Neutrophil (primary cell): ENCODE data around the gene STIM1.

Experiments used
- H3K27ac ChIP-seq: fragments of 200-600 bp; sonication (generic); 2 replicates; pipeline ENCODE4 v1.5.1; 2016; ENCODE audit warnings: mild to moderate bottlenecking, moderate library complexity
- H3K27me3 ChIP-seq: fragments of 200-600 bp; sonication (generic); 2 replicates; pipeline ENCODE4 v1.6.0; 2016; ENCODE audit warnings: mild to moderate bottlenecking
- H3K36me3 ChIP-seq: fragments of 200-600 bp; sonication (generic); 2 replicates; pipeline ENCODE4 v1.5.1; 2017
- H3K4me1 ChIP-seq, 2 experiments: fragments of 200-600 bp in 1 of 2; sonication (generic) in 1 of 2; 1 replicate in 1 of 2; 2 replicates in 1 of 2; pipeline versions ENCODE4 v1.5.1 to v1.6.1; 2013 to 2016; ENCODE audit warnings: low read depth in 1 of 2, low read length in 1 of 2, mild to moderate bottlenecking in 1 of 2, moderate library complexity in 1 of 2; ENCODE audit not compliant: control insufficient read depth in 1 of 2, insufficient read depth in 1 of 2
- H3K4me3 ChIP-seq, 2 experiments: fragments of 200-600 bp in 1 of 2; sonication (generic) in 1 of 2; 1 replicate in 1 of 2; 2 replicates in 1 of 2; pipeline ENCODE4 v1.5.1; 2013 to 2016; ENCODE audit warnings: low read depth in 1 of 2, low read length in 1 of 2, mild to moderate bottlenecking in 1 of 2, moderate library complexity in 1 of 2
- H3K9me3 ChIP-seq: fragments of 200-600 bp; sonication (generic); 2 replicates; pipeline ENCODE4 v1.5.1; 2016
- CTCF ChIP-seq: fragments of 200-600 bp; sonication (generic); IDR thresholded peaks from 2 replicates; pipeline ENCODE4 v1.5.1; 2016; ENCODE audit warnings: antibody characterized with exemption

STIM1 gene

GRCh38 chr11:3990406-3990805 is 134.9 kb downstream of the STIM1 start:
- no peaks in the 10 kb centered on the region for H3K36me3 ChIP-seq
- TF ChIP-seq CTCF, result no peak
- no peaks in the 10 kb centered on the region for H3K27me3 ChIP-seq
- no peak overlapping the region for H3K4me3 ChIP-seq
- no peak overlapping the region for H3K27ac ChIP-seq
- H3K9me3 ChIP-seq, result no peaks in the 10 kb centered on the region
- H3K4me1 ChIP-seq, result peaks cover 0 to 2% of the 10 kb centered on the region in 2 experiments

- TF ChIP-seq CTCF, result no peak
- Histone ChIP-seq H3K27me3 (no peaks in the 10 kb centered on the region), H3K36me3 (no peaks in the 10 kb centered on the region), H3K4me3 (no peak overlapping the region), H3K27ac (no peak overlapping the region), H3K9me3 (no peaks in the 10 kb centered on the region), H3K4me1 (no peaks in the 10 kb centered on the region)
Observed at GRCh38 chr11:3992964-3993363, 137.5 kb downstream of the STIM1 start.

- Histone ChIP-seq H3K4me3 (no peak overlapping the region), H3K9me3 (no peaks in the 10 kb centered on the region), H3K4me1 (no peaks in the 10 kb centered on the region), H3K27me3 (no peaks in the 10 kb centered on the region), H3K36me3 (no peaks in the 10 kb centered on the region), H3K27ac (no peak overlapping the region)
- no peak for TF ChIP-seq CTCF
Observed at GRCh38 chr11:3994030-3994640, 138.7 kb downstream of the STIM1 start.

GRCh38 chr11:3995307-3995706 is 139.8 kb downstream of the STIM1 start:
- H3K4me3 ChIP-seq, result no peak overlapping the region
- no peaks in the 10 kb centered on the region for H3K27me3 ChIP-seq
- H3K27ac ChIP-seq, result no peak overlapping the region
- no peaks in the 10 kb centered on the region for H3K9me3 ChIP-seq
- no peaks in the 10 kb centered on the region for H3K36me3 ChIP-seq
- H3K4me1 ChIP-seq, result no peaks in the 10 kb centered on the region
- TF ChIP-seq CTCF, result no peak

- H3K27me3 ChIP-seq, result no peaks in the 10 kb centered on the region
- H3K36me3 ChIP-seq, result no peaks in the 10 kb centered on the region
- no peaks in the 10 kb centered on the region for H3K4me1 ChIP-seq
- no peaks in the 10 kb centered on the region for H3K9me3 ChIP-seq
- H3K4me3 ChIP-seq, result no peak overlapping the region
- H3K27ac ChIP-seq, result no peak overlapping the region
- no peak for TF ChIP-seq CTCF
Observed at GRCh38 chr11:3995949-3996554, 140.6 kb downstream of the STIM1 start.
